Ureter (tissue), 1 donor: ENCODE measurements around the gene TMEM134. TPM values are rescaled to one million over a fixed set of nuclear protein-coding genes. Genes with fewer than 3 reads are reported as not detected.
"Not testable (repeated sequence)": the region's sequence is repeated elsewhere in the genome, so short reads cannot be mapped to it uniquely, and the experiment has no call there.

Source experiments
- DNase-seq: peaks from one replicate; pipeline ENCODE4 v3.0.0-alpha.2; 2020; ENCODE audit warnings: low spot score
- total RNA-seq: library from RNA; stranded (reverse); gene quantifications from one replicate; pipeline ENCODE4 v1.2.4, GENCODE V29; 2023
- donor health status: DM: yes; HTN: yes; CAD: no.

The TMEM134 gene, protein sequence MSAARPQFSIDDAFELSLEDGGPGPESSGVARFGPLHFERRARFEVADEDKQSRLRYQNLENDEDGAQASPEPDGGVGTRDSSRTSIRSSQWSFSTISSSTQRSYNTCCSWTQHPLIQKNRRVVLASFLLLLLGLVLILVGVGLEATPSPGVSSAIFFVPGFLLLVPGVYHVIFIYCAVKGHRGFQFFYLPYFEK
- 134 TPM for total RNA-seq

DNA sequence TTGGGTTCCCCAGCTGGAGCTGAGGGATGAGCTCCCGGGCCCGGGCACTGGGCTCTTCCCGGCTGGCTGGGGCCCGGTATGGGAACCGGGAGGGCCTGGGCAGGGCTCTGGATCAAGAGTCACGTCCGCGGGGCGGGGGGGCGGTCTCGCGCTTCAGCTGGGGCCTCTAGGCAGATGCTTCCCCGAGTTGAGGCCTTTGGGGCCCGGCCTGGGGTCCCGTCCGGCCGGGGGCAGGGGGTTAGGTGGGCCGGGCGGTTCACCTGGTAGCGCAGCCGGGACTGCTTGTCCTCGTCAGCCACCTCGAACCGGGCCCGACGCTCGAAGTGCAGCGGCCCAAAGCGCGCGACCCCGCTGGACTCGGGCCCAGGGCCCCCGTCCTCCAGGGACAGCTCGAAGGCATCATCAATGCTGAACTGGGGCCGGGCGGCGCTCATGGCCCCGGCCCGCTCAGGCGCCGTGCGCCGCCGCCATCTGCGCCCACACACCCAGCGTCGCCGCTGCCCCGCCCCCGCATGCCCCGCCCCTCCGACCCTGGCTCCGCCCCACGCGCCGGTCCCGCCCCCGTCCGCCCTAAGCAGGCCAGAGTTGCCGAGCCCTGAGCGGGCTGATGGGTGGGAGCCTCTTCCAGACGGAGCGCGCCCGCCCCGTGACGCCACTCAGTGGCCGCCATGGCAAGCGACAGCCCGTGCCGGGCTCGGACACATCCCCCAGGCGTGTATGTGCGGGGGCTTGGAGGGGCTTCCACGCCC is at the start of gene TMEM134:
Gene TMEM134 (minus strand): TSS at position 493 of the 749 bp plus-strand sequence. CDS start 59 bp downstream, at position 434.
- peak; percentile 93 for DNase-seq

GRCh38 chr11:67517784-67518552 is 48.9 kb upstream of the TMEM134 start:
- DNase-seq = no peak

GRCh38 chr11:67516806-67517205 is 47.8 kb upstream of the TMEM134 start:
- no peak for DNase-seq

DNA sequence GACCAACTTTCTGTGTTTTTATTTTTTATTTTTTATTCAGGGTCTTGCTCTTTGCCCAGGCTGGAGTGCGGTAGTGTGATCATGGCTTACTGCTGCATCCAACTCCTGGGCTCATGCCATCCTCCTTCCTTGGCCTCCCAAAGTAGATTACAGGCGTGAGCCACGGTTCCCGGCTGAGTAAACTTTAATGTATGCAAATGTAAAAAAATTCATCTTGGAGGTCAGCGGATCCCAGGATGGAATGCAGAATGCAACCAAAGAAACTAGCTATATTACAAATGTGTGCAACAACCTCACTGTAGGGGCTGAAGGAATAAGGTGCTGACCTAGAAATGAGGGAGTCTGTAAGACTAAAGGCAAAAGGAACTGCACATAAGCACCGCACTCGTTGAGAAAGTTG is 45.1 kb upstream of the TMEM134 start:
- no peak for DNase-seq

DNA sequence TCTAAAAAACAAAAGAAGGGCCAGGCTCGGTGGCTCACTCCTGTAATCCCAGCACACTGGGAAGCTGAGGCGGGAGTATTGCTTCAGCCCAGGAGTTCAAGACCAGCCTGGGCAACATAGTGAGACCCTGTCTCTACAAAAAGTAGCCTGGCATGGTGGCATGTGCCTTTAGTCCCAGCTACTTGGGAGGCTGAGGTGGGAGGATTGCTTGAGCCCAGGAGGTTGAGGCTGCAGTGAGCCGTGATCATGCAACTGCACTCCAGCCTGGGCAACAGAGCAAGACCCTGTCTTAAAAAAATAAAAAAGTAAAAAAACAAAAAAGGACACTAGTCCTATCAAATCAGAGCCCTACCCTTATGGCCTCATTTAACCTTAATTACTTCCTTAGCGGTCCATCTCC is 42.5 kb upstream of the TMEM134 start:
- DNase-seq = not testable (repeated sequence)

DNA sequence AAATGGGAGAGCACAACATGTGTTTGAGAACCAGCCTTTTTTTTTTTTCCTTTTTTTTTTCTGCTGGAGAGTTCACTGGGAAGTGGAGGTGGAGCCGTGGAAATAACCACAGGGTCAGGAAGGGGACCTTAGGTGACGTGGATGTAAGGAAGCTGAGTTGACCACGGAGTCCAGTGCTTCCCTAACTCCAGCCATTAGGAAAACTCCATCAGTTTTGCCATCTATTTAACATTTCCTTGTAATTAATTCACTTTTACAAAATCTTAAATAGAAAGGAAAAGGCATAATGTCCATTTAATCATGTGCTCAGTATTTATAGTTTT is 40.9 kb upstream of the TMEM134 start:
- DNase-seq = no peak

GRCh38 chr11:67508486-67509121 is 39.6 kb upstream of the TMEM134 start:
- peak; percentile 98 for DNase-seq

DNA sequence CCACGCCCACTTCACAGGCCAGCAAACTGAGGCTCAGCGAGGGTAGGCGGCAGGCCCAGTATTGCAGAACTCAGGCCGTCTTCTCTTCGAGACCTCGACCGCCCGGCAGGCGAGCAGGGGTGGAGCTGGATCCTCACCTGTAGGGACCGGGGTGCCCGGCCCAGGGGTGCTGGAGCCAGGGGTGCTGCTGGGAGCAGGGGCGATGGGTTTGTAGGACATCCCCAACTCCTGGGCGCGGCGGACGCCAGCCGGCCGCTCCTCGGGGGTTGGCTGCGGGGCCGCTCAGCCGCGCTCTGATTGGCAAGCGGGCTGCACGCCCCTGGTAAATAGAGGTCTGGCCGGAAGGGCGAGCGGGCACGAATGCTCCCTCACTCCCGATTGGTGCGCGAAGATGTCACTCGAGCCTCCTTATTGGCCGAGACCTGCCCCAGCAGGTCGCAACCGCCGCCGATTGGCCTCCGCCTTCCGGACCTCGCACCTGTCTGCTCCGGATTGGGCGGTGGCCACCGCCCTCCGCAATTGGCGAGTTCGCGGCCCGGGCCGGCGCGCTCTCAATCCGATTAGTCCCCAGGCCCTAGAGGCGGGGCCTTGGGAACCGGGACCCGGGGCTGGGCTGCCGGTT is 38.9 kb upstream of the TMEM134 start, which contains the start of gene CDK2AP2:
Gene CDK2AP2 (minus strand): TSS at position 299 of the 622 bp plus-strand sequence. CDS start 80 bp downstream, at position 219.
- peak; percentile 99 for DNase-seq

DNA sequence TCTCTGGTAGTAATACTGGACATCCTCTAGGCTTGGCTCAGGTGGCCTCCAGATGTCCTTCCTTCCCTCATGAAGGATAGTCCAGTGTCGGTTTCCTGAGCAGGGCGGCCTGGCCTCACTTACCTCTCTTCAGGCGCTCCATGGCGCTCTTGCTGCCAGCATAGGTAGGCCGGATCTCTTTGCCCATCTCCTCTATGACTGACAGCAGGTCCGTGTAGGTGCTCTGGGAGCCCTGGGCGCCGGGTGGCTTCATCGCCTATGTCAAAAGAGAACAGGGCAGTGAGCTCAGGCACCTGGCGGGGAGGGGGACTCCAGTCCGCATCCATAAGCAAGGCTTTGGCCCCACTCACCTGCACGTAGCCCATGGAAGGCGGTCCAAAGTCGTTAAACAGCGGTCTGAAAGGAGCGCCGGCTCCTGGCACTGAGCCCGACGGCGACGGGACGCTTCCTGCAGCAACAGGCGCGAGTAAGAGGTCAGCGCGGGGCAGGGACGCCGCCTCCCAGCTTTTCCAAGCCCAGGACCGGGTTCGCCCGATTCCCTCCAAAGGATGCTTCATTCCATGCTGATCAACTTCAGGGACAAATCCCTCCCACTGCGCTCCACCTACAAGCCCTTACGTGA is 38.3 kb upstream of the TMEM134 start:
- peak; percentile 78 for DNase-seq

- no peak for DNase-seq
Measured at GRCh38 chr11:67506426-67507051, 37.5 kb upstream of the TMEM134 start.

- peak; percentile 92 for DNase-seq
Measured at GRCh38 chr11:67505605-67506396, 36.8 kb upstream of the TMEM134 start.

GRCh38 chr11:67504950-67505581 is 36.0 kb upstream of the TMEM134 start, which contains the start of gene PITPNM1:
Gene PITPNM1 (minus strand): TSS chr11:67505363. CDS start chr11:67504180, 1,183 bp downstream.
- DNase-seq = peak; percentile 81

DNA sequence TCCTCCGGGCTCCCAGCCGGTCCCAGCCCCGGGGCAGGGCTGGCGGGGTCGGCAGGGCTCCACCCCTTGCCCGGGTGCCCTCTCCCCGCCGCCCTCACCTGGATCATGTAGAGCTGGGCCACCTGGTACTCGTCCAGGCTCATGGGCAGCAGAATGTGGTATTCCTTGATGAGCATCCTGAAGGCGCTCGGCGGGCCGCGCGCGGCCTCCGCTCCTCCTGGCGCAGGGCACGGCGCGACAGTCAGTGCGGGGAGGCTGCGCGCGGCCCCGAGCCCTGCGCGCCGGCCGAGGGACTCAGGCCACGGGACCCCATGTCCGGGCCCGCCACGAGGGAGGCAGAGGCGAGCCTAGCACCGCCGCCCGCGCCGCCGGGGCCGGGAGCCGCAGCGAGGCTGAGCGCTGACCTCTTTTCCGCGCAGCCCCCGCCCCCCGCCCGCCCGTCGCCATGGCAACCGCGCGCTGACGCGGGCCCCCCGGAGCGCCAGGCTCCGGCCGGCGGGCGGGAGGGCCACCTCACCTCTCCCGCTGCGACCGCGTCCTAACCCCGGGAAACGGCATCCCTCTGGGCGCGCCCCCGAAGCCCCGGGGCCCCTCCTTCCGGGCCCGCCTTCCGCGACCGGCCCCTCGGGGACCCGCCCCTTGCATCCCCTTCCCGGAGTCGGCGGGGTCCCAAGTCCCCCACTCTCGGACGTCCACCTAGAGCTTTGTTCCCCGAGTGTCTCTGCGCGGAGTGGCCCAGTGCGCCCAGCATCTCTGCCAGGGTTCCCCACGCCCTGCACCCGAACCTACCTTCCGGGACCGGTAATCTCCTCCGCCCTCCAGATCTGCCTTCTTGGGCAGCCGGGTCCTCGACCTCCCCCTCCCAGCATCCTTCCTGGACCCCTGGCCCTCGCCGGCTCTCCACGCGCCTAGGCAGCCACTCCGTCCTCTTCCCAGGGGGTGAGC is 35.2 kb upstream of the TMEM134 start:
- no peak for DNase-seq

GRCh38 chr11:67503119-67504004 is 34.3 kb upstream of the TMEM134 start:
- no peak for DNase-seq

- no peak for DNase-seq
Measured at GRCh38 chr11:67502328-67502979, 33.4 kb upstream of the TMEM134 start.

DNA sequence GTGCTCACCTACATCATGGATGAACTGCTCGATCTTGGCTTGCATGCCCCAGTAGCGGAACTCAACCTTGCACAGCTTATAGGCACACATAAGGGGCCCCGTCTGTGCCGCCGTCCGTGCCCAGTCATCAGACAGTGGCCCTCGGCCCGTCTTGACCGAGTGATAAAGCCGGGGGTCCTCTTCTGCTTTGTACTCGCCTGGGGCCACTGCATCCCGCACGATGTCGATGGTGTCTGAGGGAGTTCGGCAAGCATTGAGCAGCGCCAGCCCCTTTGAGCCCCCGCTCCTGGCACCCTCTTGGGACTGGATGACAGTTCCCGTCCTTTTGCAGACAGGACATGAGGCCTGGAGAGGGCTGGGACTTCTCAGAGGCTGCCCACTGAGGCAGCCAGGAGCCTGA is 32.8 kb upstream of the TMEM134 start:
- no peak for DNase-seq
